Hematopoietic multipotent progenitor cell (in vitro differentiated cells): ENCODE data around the gene SLC12A5. TPM values are rescaled to one million over a fixed set of nuclear protein-coding genes. Genes with fewer than 3 reads are reported as not detected.

Experiments used
- DNase-seq, 3 donors: peaks; one replicate each; pipeline ENCODE4 v3.0.0-alpha.2; 2011 to 2015; ENCODE audit warnings: low read depth in 2 of 3, low spot score in 2 of 3
- total RNA-seq: library from RNA; depleted of rRNA; stranded (reverse); fragments of >200 nt; gene quantifications from one replicate; pipeline ENCODE4 v1.2.3, GENCODE V29; 2012

Gene SLC12A5
- total RNA-seq, 1 donor: 1.9 TPM

- DNase-seq: no peak
Observed at GRCh38 chr20:46023999-46024398, 5.0 kb upstream of the SLC12A5 start.

DNA sequence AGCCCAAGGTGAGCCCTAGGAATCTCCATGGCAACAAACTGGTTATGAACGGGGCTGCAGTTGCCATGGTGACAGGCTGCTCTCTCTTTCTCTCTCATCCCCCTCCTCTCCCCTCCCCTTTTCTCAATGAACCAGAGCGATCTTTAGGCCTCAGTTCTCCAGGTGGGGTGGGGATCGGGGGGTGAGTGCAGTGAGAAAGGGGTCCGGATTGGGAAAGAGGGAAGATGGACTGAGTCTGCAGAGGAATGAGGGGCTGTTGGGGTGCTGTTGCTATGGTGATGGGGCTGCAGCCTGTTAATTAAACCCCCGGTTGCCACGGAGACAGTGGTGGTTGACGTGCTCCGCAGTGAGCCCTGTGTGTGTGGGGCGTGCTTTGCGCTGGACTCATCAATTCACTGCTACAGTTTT, 3.6 kb upstream of the SLC12A5 start:
- DNase-seq: no peak

DNA sequence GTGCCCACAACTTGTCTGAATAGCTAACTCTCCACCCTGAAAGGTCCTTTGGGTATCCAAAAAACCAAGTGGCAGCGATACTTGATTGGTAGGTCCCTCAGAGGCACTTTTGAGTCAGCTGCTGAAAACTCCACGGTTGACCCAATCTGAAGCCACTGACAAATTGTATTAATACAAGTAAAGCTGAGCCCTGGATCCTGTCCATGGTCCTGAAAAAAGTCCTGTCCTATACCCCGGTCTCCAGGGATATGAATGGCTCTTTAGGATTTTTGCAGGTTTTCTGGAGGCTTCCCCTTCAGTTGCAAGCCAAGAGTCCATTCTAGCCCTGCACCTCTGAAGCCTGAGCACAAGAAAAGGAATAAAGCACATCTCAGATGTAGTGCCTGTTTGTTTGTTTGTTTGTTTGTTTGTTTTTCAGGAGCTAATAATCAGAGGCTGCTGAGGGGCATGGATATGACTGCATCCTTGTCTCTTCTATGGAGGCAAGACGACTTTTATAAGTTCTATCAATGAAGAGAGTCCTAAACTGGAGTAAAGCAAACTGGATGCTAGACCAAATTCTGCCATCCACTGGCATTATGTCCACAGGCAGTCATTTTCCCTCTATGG, 1.7 kb upstream of the SLC12A5 start:
- peak in 1 of 3 donors; percentile 79 for DNase-seq

- no peak for DNase-seq
Observed at GRCh38 chr20:46028110-46028509, 905 bp upstream of the SLC12A5 start.

- DNase-seq: no peak
Observed at GRCh38 chr20:46030284-46031013, 1.4 kb downstream of the SLC12A5 start.

GRCh38 chr20:46031014-46031569, 2.1 kb downstream of the SLC12A5 start:
- no peak for DNase-seq

GRCh38 chr20:46031701-46032254, 2.8 kb downstream of the SLC12A5 start:
- no peak for DNase-seq

DNA sequence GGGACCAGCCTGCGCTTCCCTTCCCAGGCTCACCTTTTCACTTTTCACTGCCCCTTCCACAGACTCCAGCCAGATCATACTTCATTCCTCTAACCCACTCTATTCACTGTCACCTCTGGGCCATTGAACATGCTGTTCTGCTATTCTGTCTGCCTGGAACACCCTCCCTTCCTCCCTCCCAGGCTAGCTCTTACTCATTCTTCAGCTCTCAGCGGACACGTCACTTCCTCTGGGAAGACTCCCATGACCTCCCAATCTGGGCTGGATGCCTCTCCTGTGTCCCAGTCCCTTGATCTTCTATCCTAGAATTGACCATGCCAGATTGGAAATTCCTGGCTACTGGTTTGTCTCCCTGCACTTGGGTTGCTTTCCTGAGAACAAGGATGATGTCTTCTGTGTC, 5.0 kb downstream of the SLC12A5 start:
- DNase-seq: no peak

- no peak for DNase-seq
Observed at GRCh38 chr20:46035253-46035652, 6.2 kb downstream of the SLC12A5 start.

- DNase-seq: no peak
Observed at GRCh38 chr20:46035713-46036112, 6.7 kb downstream of the SLC12A5 start.

DNA sequence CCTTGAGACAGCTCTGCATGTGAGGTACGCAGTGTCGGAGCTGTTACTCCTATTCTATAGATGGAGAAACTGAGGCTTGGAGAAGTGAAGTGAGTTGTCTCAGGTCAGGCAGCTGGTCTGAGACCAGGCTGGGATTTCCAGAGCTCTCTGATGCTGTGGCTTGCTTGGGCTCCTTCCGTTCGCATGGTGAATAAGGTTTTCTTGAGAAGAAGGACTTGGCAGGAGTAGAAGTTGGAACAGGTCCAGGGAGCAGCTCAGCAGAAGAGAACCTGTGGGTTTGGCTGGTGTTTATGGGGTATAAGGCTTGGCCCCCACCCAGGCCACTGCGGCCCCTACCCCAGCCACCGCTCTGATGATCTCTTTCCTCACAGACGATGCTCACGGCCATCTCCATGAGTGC, 7.4 kb downstream of the SLC12A5 start:
- DNase-seq: no peak

GRCh38 chr20:46037036-46037435, 8.0 kb downstream of the SLC12A5 start:
- DNase-seq: no peak

DNA sequence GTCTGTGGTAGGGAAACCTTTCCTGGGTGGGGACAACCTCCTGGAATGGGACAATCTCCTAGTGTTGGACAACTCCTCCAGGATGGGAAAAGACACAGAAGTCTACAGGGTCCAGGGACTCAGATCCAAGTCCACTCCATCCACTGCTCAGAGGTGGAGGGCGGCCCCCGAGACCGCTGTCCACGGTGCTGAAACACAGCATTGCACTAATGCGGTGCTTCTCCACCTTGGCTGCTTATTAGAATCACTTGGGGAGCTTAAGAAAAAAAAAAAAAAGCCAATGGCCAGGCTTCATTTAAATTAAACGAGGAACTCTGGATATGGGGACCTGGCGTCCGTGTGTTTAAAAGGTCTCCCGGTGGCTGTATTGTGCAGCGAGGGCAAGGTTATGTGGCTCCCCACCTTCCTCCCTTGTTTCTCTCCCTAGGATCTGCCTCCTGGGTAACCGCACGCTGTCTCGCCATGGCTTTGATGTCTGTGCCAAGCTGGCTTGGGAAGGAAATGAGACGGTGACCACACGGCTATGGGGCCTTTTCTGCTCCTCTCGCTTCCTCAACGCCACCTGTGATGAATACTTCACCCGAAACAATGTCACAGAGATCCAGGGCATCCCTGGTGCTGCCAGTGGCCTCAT, 12.0 kb downstream of the SLC12A5 start:
- peak in 2 of 3 donors; percentile 60 to 73 for DNase-seq

DNA sequence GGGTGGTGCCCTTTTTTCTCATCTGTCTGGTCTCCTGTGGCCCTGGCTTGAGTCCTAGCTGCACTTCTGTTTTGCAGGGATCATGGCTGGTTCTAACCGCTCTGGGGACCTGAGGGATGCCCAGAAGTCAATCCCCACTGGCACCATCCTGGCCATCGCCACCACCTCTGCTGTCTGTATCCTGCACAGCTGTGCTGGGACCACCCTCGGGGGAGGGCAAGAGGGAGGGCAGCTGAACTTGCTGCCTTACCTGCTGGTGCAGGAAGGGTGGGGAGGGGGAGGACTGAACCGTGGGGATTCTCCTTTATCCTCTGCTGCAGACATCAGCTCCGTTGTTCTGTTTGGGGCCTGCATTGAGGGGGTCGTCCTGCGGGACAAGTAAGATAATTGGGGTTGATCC, 14.5 kb downstream of the SLC12A5 start:
- no peak for DNase-seq

DNA sequence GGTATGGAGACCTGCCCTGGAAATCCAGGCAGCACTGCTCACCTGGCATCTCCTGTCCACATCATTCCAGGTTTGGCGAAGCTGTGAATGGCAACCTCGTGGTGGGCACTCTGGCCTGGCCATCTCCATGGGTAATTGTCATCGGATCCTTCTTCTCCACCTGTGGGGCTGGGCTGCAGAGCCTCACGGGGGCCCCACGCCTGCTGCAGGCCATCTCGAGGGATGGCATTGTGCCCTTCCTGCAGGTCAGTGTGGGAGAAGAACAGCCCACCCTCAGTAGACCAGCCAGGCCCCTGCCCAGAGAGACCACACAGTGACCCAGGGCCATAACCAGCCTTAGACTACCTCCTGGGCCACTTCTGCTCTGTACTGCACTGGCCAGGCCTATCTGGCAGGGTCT, 15.9 kb downstream of the SLC12A5 start:
- no peak for DNase-seq

DNA sequence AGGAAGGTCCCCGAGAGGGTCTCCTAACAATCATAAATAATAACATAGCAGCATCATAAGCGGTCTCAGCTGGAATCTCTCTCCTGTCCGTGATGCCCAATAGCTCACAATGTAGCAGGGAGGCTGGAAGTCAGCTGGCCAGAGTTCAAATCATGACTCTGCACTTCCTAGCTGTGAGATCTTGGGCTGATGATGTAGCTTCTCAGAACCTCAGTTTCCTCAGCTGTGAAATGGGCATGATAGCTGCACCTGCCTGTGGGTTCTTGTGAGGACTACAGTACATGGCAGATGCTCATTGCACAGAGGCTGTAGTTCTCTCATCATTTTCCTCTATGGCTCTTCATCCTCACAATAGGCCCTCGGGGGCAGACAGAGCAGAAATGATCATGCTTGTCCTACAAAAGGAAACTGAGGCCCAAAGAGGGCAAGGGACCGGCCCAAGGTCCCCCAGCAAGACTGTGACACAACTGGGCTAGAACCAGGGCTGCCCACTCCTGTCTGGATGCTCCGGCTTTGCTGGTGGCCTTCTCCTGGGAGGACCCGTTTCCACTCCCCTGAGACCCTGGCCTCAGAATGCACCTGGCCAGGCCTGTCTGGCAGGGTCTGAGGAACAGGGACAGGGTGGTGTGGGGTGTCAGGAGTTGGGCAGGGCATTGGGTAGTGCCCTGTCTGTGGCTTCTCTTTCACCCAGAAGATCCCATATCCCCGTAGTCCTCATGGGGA, 17.7 kb downstream of the SLC12A5 start:
- no peak for DNase-seq

DNA sequence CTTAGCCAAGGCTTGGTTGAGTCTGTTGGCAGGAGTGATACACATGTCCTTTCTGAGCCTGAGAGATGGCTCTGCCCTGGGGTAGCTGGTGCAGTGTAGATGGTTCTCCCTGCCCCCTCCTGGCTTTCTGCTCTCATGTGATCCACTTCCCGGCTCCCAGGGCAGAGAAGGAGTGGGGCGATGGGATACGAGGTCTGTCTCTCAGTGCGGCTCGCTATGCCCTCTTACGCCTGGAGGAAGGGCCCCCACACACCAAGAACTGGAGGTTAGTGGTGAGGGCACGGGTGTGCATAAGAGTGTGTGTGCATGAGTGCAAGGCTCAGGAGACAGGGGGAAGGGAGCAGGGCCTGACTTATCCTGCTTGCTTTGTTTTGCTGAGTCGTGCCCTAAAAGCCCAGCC, 18.8 kb downstream of the SLC12A5 start:
- no peak for DNase-seq

- DNase-seq: no peak
Observed at GRCh38 chr20:46049190-46049589, 20.2 kb downstream of the SLC12A5 start.

GRCh38 chr20:46049815-46050214, 20.8 kb downstream of the SLC12A5 start:
- no peak for DNase-seq

DNA sequence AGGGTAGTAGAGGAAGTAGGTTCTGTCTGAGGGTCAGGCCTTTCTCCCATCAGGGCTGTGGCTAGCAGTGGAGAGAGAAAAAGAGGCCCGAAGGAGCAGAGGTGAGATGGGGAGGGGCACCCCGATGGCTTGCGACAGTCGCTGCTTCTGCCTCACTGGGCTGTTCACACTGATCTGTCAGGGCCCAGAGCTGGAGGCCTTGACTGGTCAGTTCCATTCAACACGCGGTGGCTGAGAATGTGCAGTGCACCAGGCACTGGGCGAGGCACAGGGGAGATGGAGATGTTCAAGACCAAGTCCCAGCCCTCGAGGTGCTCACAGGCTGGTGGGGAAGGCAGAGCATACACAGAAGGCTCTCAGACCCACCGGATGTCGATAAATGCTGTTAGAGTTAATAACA, 21.4 kb downstream of the SLC12A5 start:
- DNase-seq: no peak

DNA sequence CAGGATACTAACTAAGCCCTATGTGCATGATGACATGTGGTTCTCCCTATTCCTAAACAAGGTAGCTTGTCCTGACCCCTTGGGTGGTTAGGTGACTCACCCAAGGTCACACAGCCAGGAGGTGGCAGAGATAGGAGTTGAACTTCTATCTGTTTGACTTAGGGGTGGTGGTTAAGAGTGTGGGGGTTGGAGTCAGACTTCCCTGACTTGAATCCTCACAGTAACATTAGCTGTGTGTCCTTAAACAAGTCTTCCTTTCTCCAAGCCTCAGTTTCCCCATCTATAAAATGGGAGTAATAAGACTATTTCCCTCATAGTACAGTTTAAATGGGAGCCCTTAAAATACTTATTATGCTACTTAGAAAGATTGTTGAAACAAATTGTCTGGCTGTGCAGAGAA, 21.9 kb downstream of the SLC12A5 start:
- no peak for DNase-seq
